Smooth muscle cell (in vitro differentiated cells): ENCODE results near the gene SPINK2. TPM values are rescaled to one million over a fixed set of nuclear protein-coding genes. Genes with fewer than 3 reads are reported as not detected.

ENCODE experiments used
- DNase-seq: peaks from one replicate; lab custom pipeline; 2025; ENCODE audit not compliant: unreplicated experiment; lab: John Stamatoyannopoulos, UW
- H2AFZ ChIP-seq: fragments of 200-600 bp; sonication (generic); 2 replicates; pipeline ENCODE4 v1.6.0; 2016; ENCODE audit warnings: antibody characterized with exemption, low read depth, mild to moderate bottlenecking
- H3F3A ChIP-seq: fragments of 200-600 bp; sonication (generic); 2 replicates; pipeline ENCODE4 v1.6.0; 2017; ENCODE audit warnings: antibody characterized with exemption, low read depth
- H3K27ac ChIP-seq: fragments of 200-600 bp; sonication (generic); 2 replicates; pipeline ENCODE4 v1.5.1; 2016; ENCODE audit warnings: low read depth, mild to moderate bottlenecking
- H3K27me3 ChIP-seq: fragments of 200-600 bp; sonication (generic); 2 replicates; pipeline ENCODE4 v1.6.1; 2016; ENCODE audit warnings: low read depth, mild to moderate bottlenecking
- H3K36me3 ChIP-seq: fragments of 200-600 bp; sonication (generic); 2 replicates; pipeline ENCODE4 v1.5.1; 2016; ENCODE audit warnings: low read depth
- H3K4me1 ChIP-seq: fragments of 200-600 bp; sonication (generic); 2 replicates; pipeline ENCODE4 v1.5.1; 2016; ENCODE audit warnings: low read depth
- H3K4me2 ChIP-seq: fragments of 200-600 bp; sonication (generic); 2 replicates; pipeline ENCODE4 v1.6.0; 2016; ENCODE audit warnings: mild to moderate bottlenecking
- H3K4me3 ChIP-seq: fragments of 200-600 bp; sonication (generic); 2 replicates; pipeline ENCODE4 v1.5.1; 2016; ENCODE audit warnings: mild to moderate bottlenecking
- H3K79me2 ChIP-seq: fragments of 200-600 bp; sonication (generic); 2 replicates; pipeline ENCODE4 v1.6.0; 2016; ENCODE audit warnings: low read depth, mild to moderate bottlenecking
- H3K9ac ChIP-seq: fragments of 200-600 bp; sonication (generic); 2 replicates; pipeline ENCODE4 v1.6.0; 2016; ENCODE audit warnings: low read depth
- H3K9me3 ChIP-seq: fragments of 200-600 bp; sonication (generic); replicated peaks from 2 replicates; pipeline ENCODE4 v1.5.1; 2016; ENCODE audit warnings: low read depth
- H4K20me1 ChIP-seq: fragments of 200-600 bp; sonication (generic); 2 replicates; pipeline ENCODE4 v1.6.0; 2016; ENCODE audit warnings: low read depth
- CTCF ChIP-seq: fragments of 200-600 bp; sonication (generic); IDR thresholded peaks from 2 replicates; pipeline ENCODE4 v1.5.1; 2017; ENCODE audit warnings: borderline replicate concordance, mild to moderate bottlenecking, antibody characterized with exemption; ENCODE audit not compliant: insufficient read depth, poor library complexity, severe bottlenecking
- WGBS: methylation state at CpG from one replicate; pipeline ENCODE4 v1.1.7; 2016; ENCODE audit warnings: low lambda C conversion rate; 5-methylcytosine and 5-hydroxymethylcytosine counted together
- polyA plus RNA-seq: library from polyadenylated mRNA; unstranded; fragments of >200 nt; fragmentation: Nextera tagmentation; extraction: Ambion mirVana; gene quantifications from 2 replicates; pipeline ENCODE4 v1.2.1, GENCODE V29; 2016
- total RNA-seq: library from RNA; depleted of rRNA; stranded (reverse); fragments of >200 nt; gene quantifications from 2 replicates; pipeline ENCODE4 v1.2.3, GENCODE V29; 2014

Gene SPINK2
- total and polyA plus RNA-seq, 2 experiments from 2014 or later = not detected

GRCh38 chr4:56861360-56861759 is 39.9 kb upstream of the SPINK2 start:
- H3F3A ChIP-seq = no peaks in the 10 kb centered on the region
- 52% methylated on average over 1 of the region's 1 CpG for WGBS
- no peaks in the 10 kb centered on the region for H3K27me3 ChIP-seq
- no peak overlapping the region for H3K4me3 ChIP-seq
- H3K36me3 ChIP-seq = no peaks in the 10 kb centered on the region
- H3K4me1 ChIP-seq = no peaks in the 10 kb centered on the region
- DNase-seq = no peak
- H3K79me2 ChIP-seq = no peaks in the 10 kb centered on the region
- H2AFZ ChIP-seq = no peak overlapping the region
- no peak overlapping the region for H3K9ac ChIP-seq
- H3K4me2 ChIP-seq = no peak overlapping the region
- no peaks in the 10 kb centered on the region for H4K20me1 ChIP-seq
- H3K27ac ChIP-seq = no peak overlapping the region
- H3K9me3 ChIP-seq = no peaks in the 10 kb centered on the region
- TF ChIP-seq CTCF = no peak

GRCh38 chr4:56860781-56861180 is 39.3 kb upstream of the SPINK2 start:
- no peaks in the 10 kb centered on the region for H3K9me3 ChIP-seq
- H4K20me1 ChIP-seq = no peaks in the 10 kb centered on the region
- no peaks in the 10 kb centered on the region for H3F3A ChIP-seq
- DNase-seq = no peak
- H3K4me3 ChIP-seq = no peak overlapping the region
- no peaks in the 10 kb centered on the region for H3K27me3 ChIP-seq
- no peaks in the 10 kb centered on the region for H3K4me1 ChIP-seq
- no peak overlapping the region for H3K9ac ChIP-seq
- H3K4me2 ChIP-seq = no peak overlapping the region
- 96% methylated on average over 3 of the region's 3 CpGs for WGBS
- no peak for TF ChIP-seq CTCF
- H3K79me2 ChIP-seq = no peaks in the 10 kb centered on the region
- H3K27ac ChIP-seq = no peak overlapping the region
- H2AFZ ChIP-seq = no peak overlapping the region
- H3K36me3 ChIP-seq = no peaks in the 10 kb centered on the region

GRCh38 chr4:56859841-56860240 is 38.3 kb upstream of the SPINK2 start:
- Histone ChIP-seq H3K79me2 (no peaks in the 10 kb centered on the region), H3K9ac (no peak overlapping the region), H3K4me2 (no peak overlapping the region), H4K20me1 (no peaks in the 10 kb centered on the region), H3K9me3 (no peaks in the 10 kb centered on the region), H3K4me3 (no peak overlapping the region), H3K27me3 (no peaks in the 10 kb centered on the region), H3K27ac (no peak overlapping the region), H2AFZ (no peak overlapping the region), H3K4me1 (no peaks in the 10 kb centered on the region), H3F3A (no peaks in the 10 kb centered on the region), H3K36me3 (no peaks in the 10 kb centered on the region)
- WGBS = 75% methylated on average over 5 of the region's 5 CpGs
- DNase-seq = no peak
- no peak for TF ChIP-seq CTCF

GRCh38 chr4:56857601-56858309 is 36.3 kb upstream of the SPINK2 start:
- no peaks in the 10 kb centered on the region for H4K20me1 ChIP-seq
- no peak overlapping the region for H2AFZ ChIP-seq
- no peaks in the 10 kb centered on the region for H3K4me1 ChIP-seq
- H3K36me3 ChIP-seq = no peaks in the 10 kb centered on the region
- H3F3A ChIP-seq = no peaks in the 10 kb centered on the region
- no peak overlapping the region for H3K4me2 ChIP-seq
- no peak for TF ChIP-seq CTCF
- no peak overlapping the region for H3K9ac ChIP-seq
- H3K27me3 ChIP-seq = no peaks in the 10 kb centered on the region
- H3K4me3 ChIP-seq = no peak overlapping the region
- 93% methylated on average over 2 of the region's 2 CpGs for WGBS
- no peaks in the 10 kb centered on the region for H3K9me3 ChIP-seq
- no peaks in the 10 kb centered on the region for H3K79me2 ChIP-seq
- no peak for DNase-seq
- H3K27ac ChIP-seq = no peak overlapping the region
